IMR-90 (cell line): ENCODE data around the gene PHF5A. TPM values are rescaled to one million over a fixed set of nuclear protein-coding genes. Genes with fewer than 3 reads are reported as not detected.

Experiments used
- ATAC-seq: fragments of 200-7000 bp; cut with Tn5 transposase; 2 replicates; pipeline ENCODE4 v1.9.1; 2020; ENCODE audit warnings: low read depth, mild to moderate bottlenecking, moderate library complexity
- BruUV-seq: library from RNA; stranded (reverse); fragments of 400-500 nt; replicated peaks from 2 replicates; lab custom pipeline; 2021; lab: Mats Ljungman, UMichigan
- CTCF ChIA-PET: fragments of 300-600 bp; formaldehyde crosslinking; extraction: SDS; loops from one replicate; lab custom pipeline; 2021; ENCODE audit warnings: antibody characterized with exemption; lab: Yijun Ruan, JAX
- POLR2A ChIA-PET: fragments of 300-600 bp; sonication (Branson Sonifier 250); formaldehyde crosslinking; loops from one replicate; lab custom pipeline; 2022; ENCODE audit warnings: antibody characterized with exemption; ENCODE audit not compliant: unreplicated experiment; lab: Charles Lee
- DNase-seq: peaks from one replicate; pipeline ENCODE4 v3.0.0; 2013
- H2AFZ ChIP-seq: replicated peaks from 2 replicates; pipeline ENCODE3; 2013; ENCODE audit warnings: low read length, mild to moderate bottlenecking; ENCODE audit not compliant: poor library complexity
- H2AK5ac ChIP-seq: 2 replicates; pipeline ENCODE4 v1.6.1; 2013; ENCODE audit warnings: low read depth, low read length, inconsistent platforms
- H2AK9ac ChIP-seq: replicated peaks from 2 replicates; pipeline ENCODE3; 2013; ENCODE audit warnings: mild to moderate bottlenecking, low read depth, low read length, moderate library complexity; ENCODE audit not compliant: poor library complexity
- H2BK120ac ChIP-seq: 2 replicates; pipeline ENCODE4 v1.6.1; 2013; ENCODE audit warnings: low read depth, low read length, inconsistent platforms
- H2BK15ac ChIP-seq: 3 replicates; pipeline ENCODE4 v1.6.1; 2013; ENCODE audit warnings: low read depth, low read length, inconsistent platforms
- H2BK20ac ChIP-seq: 2 replicates; pipeline ENCODE4 v1.6.1; 2013; ENCODE audit warnings: low read depth, mild to moderate bottlenecking, inconsistent platforms, low read length, moderate library complexity
- H2BK5ac ChIP-seq: 2 replicates; pipeline ENCODE4 v1.6.1; 2013; ENCODE audit warnings: mild to moderate bottlenecking, low read depth, low read length, inconsistent platforms; ENCODE audit not compliant: poor library complexity, severe bottlenecking
- H3K14ac ChIP-seq: replicated peaks from 2 replicates; pipeline ENCODE4 v1.6.1; 2013; ENCODE audit warnings: low read depth, low read length, inconsistent platforms
- H3K18ac ChIP-seq: 2 replicates; pipeline ENCODE4 v1.6.1; 2013; ENCODE audit warnings: low read depth, low read length, control low read depth
- H3K23ac ChIP-seq: 2 replicates; pipeline ENCODE4 v1.6.1; 2013; ENCODE audit warnings: low read depth, low read length, inconsistent platforms
- H3K27ac ChIP-seq: 2 replicates; pipeline ENCODE4 v1.5.1; 2013; ENCODE audit warnings: mild to moderate bottlenecking, control low read depth, low read length; ENCODE audit not compliant: insufficient read depth
- H3K27me3 ChIP-seq: 2 replicates; pipeline ENCODE4 v1.6.1; 2013; ENCODE audit warnings: low read length; ENCODE audit not compliant: control insufficient read depth, insufficient read depth
- H3K36me3 ChIP-seq: 2 replicates; pipeline ENCODE4 v1.6.1; 2013; ENCODE audit warnings: low read length, mixed read lengths; ENCODE audit not compliant: control insufficient read depth, insufficient read depth
- H3K4ac ChIP-seq: 2 replicates; pipeline ENCODE4 v1.6.1; 2013; ENCODE audit warnings: low read depth, low read length, inconsistent platforms
- H3K4me1 ChIP-seq: 2 replicates; pipeline ENCODE4 v1.6.1; 2013; ENCODE audit warnings: low read length, mixed read lengths; ENCODE audit not compliant: control insufficient read depth, insufficient read depth
- H3K4me2 ChIP-seq: 2 replicates; pipeline ENCODE4 v1.6.1; 2013; ENCODE audit warnings: low read depth, mild to moderate bottlenecking, control low read depth, low read length, moderate library complexity
- H3K4me3 ChIP-seq: 2 replicates; pipeline ENCODE4 v1.5.1; 2013; ENCODE audit warnings: low read depth, mild to moderate bottlenecking, control low read depth, low read length, moderate library complexity; ENCODE audit not compliant: insufficient read depth
- H3K56ac ChIP-seq: 2 replicates; pipeline ENCODE4 v1.6.1; 2013; ENCODE audit warnings: low read length, inconsistent platforms; ENCODE audit not compliant: insufficient read depth; ENCODE audit errors: extremely low read depth
- H3K79me1 ChIP-seq, 2 experiments: 2 replicates each; pipeline ENCODE4 v1.6.1; 2013; ENCODE audit warnings: low read length in 2 of 2, inconsistent platforms in 1 of 2, low read depth in 1 of 2
- H3K9ac ChIP-seq: 2 replicates; pipeline ENCODE4 v1.6.1; 2013; ENCODE audit warnings: low read depth, low read length, control low read depth
- H3K9me1 ChIP-seq: 2 replicates; pipeline ENCODE4 v1.6.1; 2013; ENCODE audit warnings: low read length, inconsistent platforms; ENCODE audit not compliant: insufficient read depth
- H3K9me3 ChIP-seq: 2 replicates; pipeline ENCODE4 v1.6.1; 2013; ENCODE audit warnings: low read length; ENCODE audit not compliant: control insufficient read depth, insufficient read depth
- H4K20me1 ChIP-seq: 2 replicates; pipeline ENCODE4 v1.6.1; 2013; ENCODE audit warnings: low read length, inconsistent platforms; ENCODE audit not compliant: insufficient read depth
- H4K5ac ChIP-seq: 2 replicates; pipeline ENCODE4 v1.6.1; 2013; ENCODE audit warnings: mild to moderate bottlenecking, low read depth, low read length, control low read depth
- H4K8ac ChIP-seq, 2 experiments: 2 replicates each; pipeline ENCODE4 v1.6.1; 2013; ENCODE audit warnings: low read depth in 2 of 2, low read length in 2 of 2, control low read depth in 1 of 2, inconsistent platforms in 1 of 2
- H4K91ac ChIP-seq: 2 replicates; pipeline ENCODE4 v1.6.1; 2013; ENCODE audit warnings: low read depth, low read length, inconsistent platforms; ENCODE audit not compliant: insufficient read depth
- BHLHE40 ChIP-seq: fragments of 150-350 bp; IDR thresholded peaks from 2 replicates; pipeline ENCODE4 v1.6.1; 2016; ENCODE audit warnings: mild to moderate bottlenecking, low read depth, low read length
- FOS ChIP-seq: fragments of 150-350 bp; IDR thresholded peaks from 2 replicates; pipeline ENCODE4 v1.6.1; 2016; ENCODE audit warnings: low read depth, low read length
- MXI1 ChIP-seq: IDR thresholded peaks from 2 replicates; pipeline ENCODE4 v1.6.1; 2012; ENCODE audit warnings: low read depth, mild to moderate bottlenecking, low read length, moderate library complexity, borderline replicate concordance
- RCOR1 ChIP-seq: IDR thresholded peaks from 2 replicates; pipeline ENCODE4 v1.6.1; 2012; ENCODE audit warnings: mild to moderate bottlenecking, low read length, improper control_type of control experiment; ENCODE audit not compliant: insufficient replicate concordance
- WGBS, 2 experiments: methylation state at CpG; one replicate each; pipeline versions ENCODE4 v1.1.5 to v1.1.7; 2013; ENCODE audit warnings: missing lambda C conversion rate in 2 of 2; ENCODE audit not compliant: insufficient read length in 1 of 2; ENCODE audit errors: extremely low coverage in 2 of 2; 5-methylcytosine and 5-hydroxymethylcytosine counted together
- dilution Hi-C: fragments of 300-500 bp; cut with HindIII; formaldehyde crosslinking; loops from one replicate; pipeline ENCODE4 v1.14.3; 2018; ENCODE audit warnings: low sequenced_read_pairs; ENCODE audit not compliant: unreplicated experiment
- in situ Hi-C: fragments of 300-500 bp; cut with MboI; formaldehyde crosslinking; loops from 3 replicates; pipeline ENCODE4 v1.14.3; 2019; ENCODE audit warnings: low sequenced_read_pairs, inconsistent platforms, mixed read lengths
- intact Hi-C: fragments of 100-400 bp; cut with micrococcal nuclease; formaldehyde crosslinking; loops from 2 replicates; pipeline ENCODE4 v1.10.0; 2022
- polyA plus RNA-seq, 3 experiments: library from polyadenylated mRNA; depleted of rRNA; stranded (reverse); fragments of >200 nt; gene quantifications; 2 replicates each; pipeline ENCODE4 v1.2.3, GENCODE V29; 2012; ENCODE audit warnings: low replicate concordance in 1 of 3
- total RNA-seq: library from RNA; depleted of rRNA; stranded (reverse); fragments of >200 nt; gene quantifications from 2 replicates; pipeline ENCODE4 v1.2.3, GENCODE V29; 2012
- TF ChIP-seq, protein P1 (sequence below): fragments of 150-350 bp; IDR thresholded peaks from 2 replicates; pipeline ENCODE4 v1.6.1; 2016; ENCODE audit warnings: low read depth, mild to moderate bottlenecking, low read length, moderate library complexity, borderline replicate concordance

Gene PHF5A
- total and polyA plus RNA-seq, 2 of the 4 experiments (the other 2 are of a cell fraction): 50.9 to 54.9 TPM

DNA sequence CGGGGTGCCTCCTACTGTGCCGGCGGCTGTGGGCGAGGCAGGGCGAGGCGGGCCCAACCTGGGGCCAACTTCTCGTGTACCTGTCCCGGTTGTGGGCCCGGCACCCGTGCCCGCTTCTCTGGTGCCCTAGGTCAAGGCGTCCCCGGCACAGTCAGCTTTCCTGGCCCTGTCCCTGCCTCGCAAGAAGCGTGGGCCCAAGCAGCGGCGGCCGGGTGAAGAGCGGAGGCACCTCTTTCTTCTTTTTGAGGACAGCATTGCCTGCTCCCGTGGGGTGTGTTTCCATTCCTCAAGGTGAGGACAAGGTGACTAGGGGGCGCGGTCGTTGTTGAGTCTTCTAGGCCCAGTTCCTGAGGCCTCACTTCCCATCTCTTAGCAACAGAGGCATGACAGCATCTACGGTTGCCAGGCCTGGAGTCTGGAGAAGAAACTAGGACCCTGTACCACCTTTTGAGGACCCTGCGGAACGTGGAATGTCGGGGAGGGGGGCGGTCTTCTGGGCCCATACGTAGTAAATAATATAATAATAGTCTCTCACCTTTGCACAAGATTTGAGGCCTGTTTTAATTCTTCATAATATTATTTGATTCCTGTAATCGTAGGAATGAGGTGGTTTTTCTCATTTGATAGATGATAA lies 843 bp upstream of the PHF5A start:
- peak overlapping the region; percentile 93 for H3K4me2 ChIP-seq
- no peak overlapping the region for H2BK20ac ChIP-seq
- BruUV-seq: no TSS peak
- peak overlapping the region; percentile 74 for H3K9ac ChIP-seq
- H3K79me1 ChIP-seq: peaks cover 31 to 70% of the 10 kb centered on the region in 2 experiments
- H3K9me3 ChIP-seq: no peaks in the 10 kb centered on the region
- H3K56ac ChIP-seq: no peak overlapping the region
- 0% methylated on average over 15 of the region's 30 CpGs; no CpG with 5 or more reads in 1 of the 2 experiments for WGBS, 2 experiments
- 0 out of 2 replicates have a peak overlapping the region, but pooled peaks have one; percentile 17 for H3K23ac ChIP-seq
- in situ Hi-C loops: no loop called here
- peak overlapping the region; percentile 92 for H2AFZ ChIP-seq
- dilution Hi-C loops: no loop called here
- peak overlapping the region; percentile 84 for H2AK9ac ChIP-seq
- peak overlapping the region; percentile 78 for H3K4me3 ChIP-seq
- H2AK5ac ChIP-seq: peak overlapping the region; percentile 78
- CTCF ChIA-PET: no interaction called here
- intact Hi-C loops: no loop called here
- H2BK5ac ChIP-seq: peak overlapping the region; percentile 56
- peak overlapping the region; percentile 62 for H3K4ac ChIP-seq
- H4K91ac ChIP-seq: peak overlapping the region; percentile 22; the same call in 1 of the 2 replicates
- peaks cover 9% of the 10 kb centered on the region; the same call in 1 of the 2 replicates for H3K9me1 ChIP-seq
- DNase-seq (no peak), ATAC-seq (peak; percentile 27)
- no peak overlapping the region for H3K18ac ChIP-seq
- peak overlapping the region; percentile 79 to 83 for H4K8ac ChIP-seq
- no peak overlapping the region for H2BK15ac ChIP-seq
- H2BK120ac ChIP-seq: no peak overlapping the region
- H3K4me1 ChIP-seq: peaks cover 4% of the 10 kb centered on the region
- H3K14ac ChIP-seq: 0 out of 2 replicates have a peak overlapping the region, but pooled peaks have one; percentile 8
- H4K5ac ChIP-seq: peak overlapping the region; percentile 33
- peaks cover 26% of the 10 kb centered on the region for H3K36me3 ChIP-seq
- peak overlapping the region; percentile 63 for H3K27ac ChIP-seq
- no peaks in the 10 kb centered on the region for H3K27me3 ChIP-seq
- POLR2A ChIA-PET: no interaction called here
- TF ChIP-seq, protein P1, sequence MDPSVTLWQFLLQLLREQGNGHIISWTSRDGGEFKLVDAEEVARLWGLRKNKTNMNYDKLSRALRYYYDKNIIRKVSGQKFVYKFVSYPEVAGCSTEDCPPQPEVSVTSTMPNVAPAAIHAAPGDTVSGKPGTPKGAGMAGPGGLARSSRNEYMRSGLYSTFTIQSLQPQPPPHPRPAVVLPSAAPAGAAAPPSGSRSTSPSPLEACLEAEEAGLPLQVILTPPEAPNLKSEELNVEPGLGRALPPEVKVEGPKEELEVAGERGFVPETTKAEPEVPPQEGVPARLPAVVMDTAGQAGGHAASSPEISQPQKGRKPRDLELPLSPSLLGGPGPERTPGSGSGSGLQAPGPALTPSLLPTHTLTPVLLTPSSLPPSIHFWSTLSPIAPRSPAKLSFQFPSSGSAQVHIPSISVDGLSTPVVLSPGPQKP: no peak
- TF ChIP-seq FOS (no peak), BHLHE40 (no peak), RCOR1 (no peak), MXI1 (no peak)
- H4K20me1 ChIP-seq: 0 out of 2 replicates have a peak, but pooled peaks cover 4% of the 10 kb centered on the region
